HEK293 (cell line): ENCODE data around the gene NCLN.

ENCODE experiments used
- CTCF ChIP-seq: fragments of 450-650 bp; formaldehyde crosslinking; IDR thresholded peaks from 2 replicates; pipeline ENCODE4 v1.5.1; 2016; ENCODE audit warnings: missing biosample characterization, missing genetic modification characterization
- PBX3 ChIP-seq: sonication (generic); formaldehyde crosslinking; IDR thresholded peaks from 2 replicates; pipeline ENCODE4 v1.8.1; 2022; ENCODE audit warnings: mild to moderate bottlenecking, moderate library complexity, missing genetic modification reagents
- YY1 ChIP-seq: fragments of 450-650 bp; formaldehyde crosslinking; IDR thresholded peaks from 2 replicates; pipeline ENCODE4 v1.5.1; 2018; ENCODE audit warnings: missing biosample characterization, missing genetic modification characterization
- ZNF18 ChIP-seq: fragments of 450-650 bp; formaldehyde crosslinking; IDR thresholded peaks from 2 replicates; pipeline ENCODE4 v1.5.1; 2016; ENCODE audit warnings: missing biosample characterization, missing genetic modification characterization
- ZNF426 ChIP-seq: fragments of 450-650 bp; formaldehyde crosslinking; IDR thresholded peaks from 2 replicates; pipeline ENCODE4 v1.5.1; 2017; ENCODE audit warnings: missing biosample characterization, missing genetic modification characterization, mild to moderate bottlenecking, inconsistent platforms, moderate library complexity
- ZNF639 ChIP-seq: fragments of 450-650 bp; formaldehyde crosslinking; IDR thresholded peaks from 2 replicates; pipeline ENCODE4 v1.5.1; 2016; ENCODE audit warnings: missing biosample characterization, missing genetic modification characterization
- ZNF76 ChIP-seq: fragments of 450-650 bp; formaldehyde crosslinking; IDR thresholded peaks from 2 replicates; pipeline ENCODE4; 2016; ENCODE audit warnings: low read depth, missing biosample characterization, missing genetic modification characterization, borderline replicate concordance
- TF ChIP-seq, protein P1 (sequence below): fragments of 450-650 bp; formaldehyde crosslinking; IDR thresholded peaks from 2 replicates; pipeline ENCODE4 v1.5.1; 2016; ENCODE audit warnings: missing biosample characterization, missing genetic modification characterization, low read depth

- no peak for TF ChIP-seq ZNF639
- TF ChIP-seq ZNF18 (tag by site-specific recombination), result no peak
- TF ChIP-seq YY1 (tag by site-specific recombination), result no peak
- TF ChIP-seq PBX3 (CRISPR knock-in tag), result no peak
- TF ChIP-seq, protein P1, sequence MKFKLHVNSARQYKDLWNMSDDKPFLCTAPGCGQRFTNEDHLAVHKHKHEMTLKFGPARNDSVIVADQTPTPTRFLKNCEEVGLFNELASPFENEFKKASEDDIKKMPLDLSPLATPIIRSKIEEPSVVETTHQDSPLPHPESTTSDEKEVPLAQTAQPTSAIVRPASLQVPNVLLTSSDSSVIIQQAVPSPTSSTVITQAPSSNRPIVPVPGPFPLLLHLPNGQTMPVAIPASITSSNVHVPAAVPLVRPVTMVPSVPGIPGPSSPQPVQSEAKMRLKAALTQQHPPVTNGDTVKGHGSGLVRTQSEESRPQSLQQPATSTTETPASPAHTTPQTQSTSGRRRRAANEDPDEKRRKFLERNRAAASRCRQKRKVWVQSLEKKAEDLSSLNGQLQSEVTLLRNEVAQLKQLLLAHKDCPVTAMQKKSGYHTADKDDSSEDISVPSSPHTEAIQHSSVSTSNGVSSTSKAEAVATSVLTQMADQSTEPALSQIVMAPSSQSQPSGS (tag by site-specific recombination), result no peak
- TF ChIP-seq CTCF, result no peak
- TF ChIP-seq ZNF76 (tag by site-specific recombination), result no peak
- no peak for TF ChIP-seq ZNF426 (tag by site-specific recombination)
Measured at GRCh38 chr19:3225169-3225485, 39.4 kb downstream of the NCLN start.
